GM19397 (cell line): ENCODE data around the gene LMO1.

Source experiments
- ATAC-seq: cut with Tn5 transposase; IDR thresholded peaks from one replicate; pipeline ENCODE4 v1.9.1; 2021; ENCODE audit warnings: mild to moderate bottlenecking, moderate library complexity; ENCODE audit not compliant: unreplicated experiment

Gene LMO1

GRCh38 chr11:8229299-8230177 lies 34.1 kb downstream of the LMO1 start:
- ATAC-seq: no peak

GRCh38 chr11:8228231-8228630 lies 35.4 kb downstream of the LMO1 start:
- ATAC-seq: no peak

- no peak for ATAC-seq
These were observed 36.2 kb downstream of the LMO1 start for GRCh38 chr11:8227156-8228152.

- ATAC-seq: peak; percentile 58
These were observed 38.1 kb downstream of the LMO1 start for GRCh38 chr11:8225589-8226036.

- ATAC-seq: no peak
These were observed 39.0 kb downstream of the LMO1 start for GRCh38 chr11:8224711-8225110.

GRCh38 chr11:8224161-8224591 lies 39.5 kb downstream of the LMO1 start:
- no peak for ATAC-seq

- ATAC-seq: no peak
These were observed 40.2 kb downstream of the LMO1 start for GRCh38 chr11:8223513-8223900.

- no peak for ATAC-seq
These were observed 40.7 kb downstream of the LMO1 start for GRCh38 chr11:8222820-8223512.

- no peak for ATAC-seq
These were observed 41.7 kb downstream of the LMO1 start for GRCh38 chr11:8221917-8222495.

GRCh38 chr11:8221046-8221723 lies 42.5 kb downstream of the LMO1 start:
- no peak for ATAC-seq

GRCh38 chr11:8220261-8221045 lies 43.2 kb downstream of the LMO1 start:
- no peak for ATAC-seq

GRCh38 chr11:8219257-8220021 lies 44.2 kb downstream of the LMO1 start:
- no peak for ATAC-seq

GRCh38 chr11:8218840-8219239 lies 44.8 kb downstream of the LMO1 start:
- no peak for ATAC-seq

GRCh38 chr11:8218409-8218808 lies 45.3 kb downstream of the LMO1 start:
- no peak for ATAC-seq

GRCh38 chr11:8217926-8218325 lies 45.8 kb downstream of the LMO1 start:
- no peak for ATAC-seq

GRCh38 chr11:8217136-8217535 lies 46.5 kb downstream of the LMO1 start:
- no peak for ATAC-seq

- ATAC-seq: no peak
These were observed 50.3 kb downstream of the LMO1 start for GRCh38 chr11:8213376-8213775.

GRCh38 chr11:8209208-8209807 lies 54.4 kb downstream of the LMO1 start:
- ATAC-seq: no peak
